ENCODE measurements around the gene AK3. TPM values are rescaled to one million over a fixed set of nuclear protein-coding genes. Genes with fewer than 3 reads are reported as not detected.

AK3 gene
- total RNA-seq, 2 experiments from 2014 or later: 43.3 to 108 TPM

GRCh38 chr9:4680750-4681149 lies 60.3 kb downstream of the AK3 start:
- intact Hi-C loops (cut with micrococcal nuclease; ENCODE audit: unreplicated experiment): no loop called here
- Histone ChIP-seq H3K4me2 (ENCODE audit: low read length) (peak overlapping the region; percentile 88), H3K36me3 (ENCODE audit: insufficient read depth, low read length) (peaks cover 17% of the 10 kb centered on the region), H3K79me2 (ENCODE audit: insufficient read depth, low read depth, low read length) (peaks cover 32% of the 10 kb centered on the region), H3K4me1 (ENCODE audit: insufficient read depth, low read length, poor library complexity, severe bottlenecking) (peaks cover 20% of the 10 kb centered on the region), H3K4me3 (ENCODE audit: low read depth, low read length, poor library complexity, severe bottlenecking) (peak overlapping the region; percentile 90), H3K27ac (ENCODE audit: low read depth, low read length, poor library complexity, severe bottlenecking) (no peak overlapping the region), H3K9me3 (ENCODE audit: low read length) (no peaks in the 10 kb centered on the region), H2AFZ (ENCODE audit: low read length) (0 out of 2 replicates have a peak overlapping the region, but pooled peaks have one; percentile 51), H3K9me2 (ENCODE audit: insufficient read depth, low read length) (no peaks in the 10 kb centered on the region), H4K20me1 (ENCODE audit: insufficient read depth, low read length) (0 out of 2 replicates have a peak, but pooled peaks cover 3% of the 10 kb centered on the region)
- BruUV-seq (replicated peaks): no TSS peak
- ChIA-PET POLR2A (interaction anchor here (0.6 to 1.0 kb wide), 4 partner anchors 60 to 1864 kb away, joined by 3 to 4 read pairs (median 3); no protein-coding TSS in a partner anchor), CTCF (ENCODE audit: unreplicated experiment) (no interaction called here)
- DNase-seq (ENCODE audit: low spot score): no peak
- no peak for TF ChIP-seq EZH2phosphoT487 (IDR thresholded peaks at IDR 0.05; ENCODE audit: borderline replicate concordance, low read depth, low read length)
- TF ChIP-seq, protein P1, sequence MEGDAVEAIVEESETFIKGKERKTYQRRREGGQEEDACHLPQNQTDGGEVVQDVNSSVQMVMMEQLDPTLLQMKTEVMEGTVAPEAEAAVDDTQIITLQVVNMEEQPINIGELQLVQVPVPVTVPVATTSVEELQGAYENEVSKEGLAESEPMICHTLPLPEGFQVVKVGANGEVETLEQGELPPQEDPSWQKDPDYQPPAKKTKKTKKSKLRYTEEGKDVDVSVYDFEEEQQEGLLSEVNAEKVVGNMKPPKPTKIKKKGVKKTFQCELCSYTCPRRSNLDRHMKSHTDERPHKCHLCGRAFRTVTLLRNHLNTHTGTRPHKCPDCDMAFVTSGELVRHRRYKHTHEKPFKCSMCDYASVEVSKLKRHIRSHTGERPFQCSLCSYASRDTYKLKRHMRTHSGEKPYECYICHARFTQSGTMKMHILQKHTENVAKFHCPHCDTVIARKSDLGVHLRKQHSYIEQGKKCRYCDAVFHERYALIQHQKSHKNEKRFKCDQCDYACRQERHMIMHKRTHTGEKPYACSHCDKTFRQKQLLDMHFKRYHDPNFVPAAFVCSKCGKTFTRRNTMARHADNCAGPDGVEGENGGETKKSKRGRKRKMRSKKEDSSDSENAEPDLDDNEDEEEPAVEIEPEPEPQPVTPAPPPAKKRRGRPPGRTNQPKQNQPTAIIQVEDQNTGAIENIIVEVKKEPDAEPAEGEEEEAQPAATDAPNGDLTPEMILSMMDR (conservative IDR thresholded peaks at IDR 0.05; ENCODE audit: low read length): no peak

GRCh38 chr9:4680173-4680525 lies 60.9 kb downstream of the AK3 start:
- TF ChIP-seq EZH2phosphoT487 (IDR thresholded peaks at IDR 0.05; ENCODE audit: borderline replicate concordance, low read depth, low read length): no peak
- TF ChIP-seq, protein P1 (conservative IDR thresholded peaks at IDR 0.05; ENCODE audit: low read length): no peak
- Histone ChIP-seq H3K4me1 (ENCODE audit: insufficient read depth, low read length, poor library complexity, severe bottlenecking) (peaks cover 20% of the 10 kb centered on the region), H3K27ac (ENCODE audit: low read depth, low read length, poor library complexity, severe bottlenecking) (peak overlapping the region; percentile 80), H3K36me3 (ENCODE audit: insufficient read depth, low read length) (peaks cover 11% of the 10 kb centered on the region; the same call in 1 of the 2 replicates), H3K4me3 (ENCODE audit: low read depth, low read length, poor library complexity, severe bottlenecking) (peak overlapping the region; percentile 90), H3K9me3 (ENCODE audit: low read length) (no peaks in the 10 kb centered on the region), H3K4me2 (ENCODE audit: low read length) (peak overlapping the region; percentile 88), H2AFZ (ENCODE audit: low read length) (peak overlapping the region; percentile 51), H3K9me2 (ENCODE audit: insufficient read depth, low read length) (no peaks in the 10 kb centered on the region), H3K79me2 (ENCODE audit: insufficient read depth, low read depth, low read length) (peaks cover 32% of the 10 kb centered on the region), H4K20me1 (ENCODE audit: insufficient read depth, low read length) (no peaks in the 10 kb centered on the region)
- intact Hi-C loops (cut with micrococcal nuclease; ENCODE audit: unreplicated experiment): no loop called here
- BruUV-seq (replicated peaks): no TSS peak
- POLR2A ChIA-PET: interaction anchor here (0.6 to 1.0 kb wide), 2 partner anchors 39 to 67 kb away, joined by 3 read pairs; no protein-coding TSS in a partner anchor
- CTCF ChIA-PET (ENCODE audit: unreplicated experiment): no interaction called here
- peak; percentile 23 for DNase-seq (ENCODE audit: low spot score)
